RWPE2 (cell line): ENCODE measurements around the gene GTF2A1.

Source experiments
- ATAC-seq: fragments of 200-7000 bp; cut with Tn5 transposase; 3 replicates; pipeline ENCODE4 v1.9.1; 2021; ENCODE audit warnings: low read depth
- DNase-seq: peaks from one replicate; pipeline ENCODE4 v3.0.0-alpha.2; 2020; ENCODE audit warnings: low spot score
- H3K27ac ChIP-seq: fragments of 450-650 bp; 2 replicates; pipeline ENCODE4 v1.5.1; 2017; ENCODE audit warnings: mild to moderate bottlenecking; ENCODE audit not compliant: poor library complexity, severe bottlenecking
- H3K27me3 ChIP-seq: fragments of 250-450 bp; sonication (Bioruptor Pico); 2 replicates; pipeline ENCODE4 v1.5.1; 2021; ENCODE audit warnings: mild to moderate bottlenecking, moderate library complexity; ENCODE audit not compliant: insufficient read depth, poor library complexity, severe bottlenecking
- H3K36me3 ChIP-seq: fragments of 250-450 bp; sonication (Bioruptor Pico); 2 replicates; pipeline ENCODE4 v1.5.1; 2020; ENCODE audit warnings: low read depth, mild to moderate bottlenecking, moderate library complexity
- H3K4me1 ChIP-seq: fragments of 250-450 bp; sonication (Bioruptor Pico); 2 replicates; pipeline ENCODE4 v1.5.1; 2021; ENCODE audit warnings: mild to moderate bottlenecking, moderate library complexity; ENCODE audit not compliant: insufficient read depth, poor library complexity, severe bottlenecking
- H3K4me3 ChIP-seq: fragments of 250-450 bp; sonication (Bioruptor Pico); 2 replicates; pipeline ENCODE4 v1.5.1; 2021; ENCODE audit warnings: mild to moderate bottlenecking, moderate library complexity; ENCODE audit not compliant: severe bottlenecking
- H3K9me3 ChIP-seq: fragments of 250-450 bp; sonication (Bioruptor Pico); 2 replicates; pipeline ENCODE4 v1.5.1; 2021; ENCODE audit warnings: mild to moderate bottlenecking, moderate library complexity; ENCODE audit not compliant: severe bottlenecking
- CTCF ChIP-seq: fragments of 450-650 bp; IDR thresholded peaks from one replicate; pipeline ENCODE4 v1.5.1; 2017; ENCODE audit warnings: mild to moderate bottlenecking, moderate library complexity; ENCODE audit not compliant: poor library complexity, severe bottlenecking

GTF2A1 gene

GRCh38 chr14:81220830-81221578 lies at the start of gene GTF2A1:
TSS of gene GTF2A1 (minus strand) at chr14:81220959. CDS start at chr14:81220518, 441 bp downstream.
- H3K4me3 ChIP-seq, result peak within 1 kb of the TSS; percentile 51
- DNase-seq (peak; percentile 98), ATAC-seq (peak; percentile 77)
- H3K27me3 ChIP-seq, result no peaks in the 10 kb centered on the region
- no peak for TF ChIP-seq CTCF
- H3K27ac ChIP-seq, result peak within 1 kb of the TSS; percentile 92
- peaks cover 8% of the 10 kb centered on the region for H3K36me3 ChIP-seq
- peaks cover 16% of the 10 kb centered on the region for H3K4me1 ChIP-seq
- no peaks in the 10 kb centered on the region for H3K9me3 ChIP-seq

- Histone ChIP-seq H3K27ac (no peak overlapping the region), H3K4me1 (peaks cover 4% of the 10 kb centered on the region), H3K4me3 (no peak overlapping the region), H3K9me3 (no peaks in the 10 kb centered on the region), H3K36me3 (peaks cover 79% of the 10 kb centered on the region), H3K27me3 (no peaks in the 10 kb centered on the region)
- TF ChIP-seq CTCF, result no peak
- ATAC-seq (no peak), DNase-seq (no peak)
These were observed 49.2 kb upstream of the GTF2A1 start for GRCh38 chr14:81269979-81270375.

- no peak overlapping the region for H3K27ac ChIP-seq
- no peaks in the 10 kb centered on the region for H3K9me3 ChIP-seq
- H3K27me3 ChIP-seq, result no peaks in the 10 kb centered on the region
- peaks cover 4% of the 10 kb centered on the region for H3K4me1 ChIP-seq
- H3K36me3 ChIP-seq, result peaks cover 79% of the 10 kb centered on the region
- DNase-seq (no peak), ATAC-seq (peak; percentile 75)
- peak; percentile 95 for TF ChIP-seq CTCF
- H3K4me3 ChIP-seq, result no peak overlapping the region
These were observed 48.6 kb upstream of the GTF2A1 start for GRCh38 chr14:81269100-81269978.

GRCh38 chr14:81268016-81268416 lies 47.3 kb upstream of the GTF2A1 start:
- no peaks in the 10 kb centered on the region for H3K9me3 ChIP-seq
- DNase-seq, result no peak
- no peak overlapping the region for H3K4me3 ChIP-seq
- H3K27ac ChIP-seq, result no peak overlapping the region
- TF ChIP-seq CTCF, result no peak
- peak; percentile 49 for ATAC-seq
- H3K36me3 ChIP-seq, result peaks cover 80% of the 10 kb centered on the region
- peaks cover 3% of the 10 kb centered on the region for H3K4me1 ChIP-seq
- no peaks in the 10 kb centered on the region for H3K27me3 ChIP-seq
